CD4-positive, alpha-beta T cell treated with Interleukin-10 for 1 hour (primary cell): Measurements from ENCODE around the gene SNN.

Source experiments
- DNase-seq: peaks from one replicate; pipeline ENCODE4 v3.0.0-alpha.2; 2020

The SNN gene

GRCh38 chr16:11681976-11682654 lies 13.9 kb downstream of the SNN start:
- no peak for DNase-seq

DNA sequence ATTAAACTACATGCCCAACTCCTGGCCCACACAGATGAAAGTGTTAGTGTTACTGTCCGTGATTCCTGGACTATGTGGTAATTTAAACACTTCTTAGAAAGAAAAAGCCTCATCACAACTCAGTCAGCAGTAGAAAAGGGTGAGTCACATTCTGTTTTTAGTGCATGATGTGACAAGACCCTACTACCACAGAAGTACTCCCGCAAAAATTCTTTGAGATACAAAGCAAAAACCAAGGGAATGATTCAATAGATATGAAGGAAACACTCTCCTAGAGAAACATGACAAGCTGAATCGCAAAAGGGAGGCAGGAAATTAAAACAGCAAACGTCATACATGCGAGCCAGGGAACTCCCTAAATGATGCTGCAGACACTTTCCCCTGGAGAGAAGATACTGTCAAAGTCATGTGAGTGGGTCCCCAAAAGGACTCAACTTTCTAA lies 14.4 kb downstream of the SNN start:
- no peak for DNase-seq

GRCh38 chr16:11683145-11683544 lies 14.9 kb downstream of the SNN start:
- no peak for DNase-seq

DNA sequence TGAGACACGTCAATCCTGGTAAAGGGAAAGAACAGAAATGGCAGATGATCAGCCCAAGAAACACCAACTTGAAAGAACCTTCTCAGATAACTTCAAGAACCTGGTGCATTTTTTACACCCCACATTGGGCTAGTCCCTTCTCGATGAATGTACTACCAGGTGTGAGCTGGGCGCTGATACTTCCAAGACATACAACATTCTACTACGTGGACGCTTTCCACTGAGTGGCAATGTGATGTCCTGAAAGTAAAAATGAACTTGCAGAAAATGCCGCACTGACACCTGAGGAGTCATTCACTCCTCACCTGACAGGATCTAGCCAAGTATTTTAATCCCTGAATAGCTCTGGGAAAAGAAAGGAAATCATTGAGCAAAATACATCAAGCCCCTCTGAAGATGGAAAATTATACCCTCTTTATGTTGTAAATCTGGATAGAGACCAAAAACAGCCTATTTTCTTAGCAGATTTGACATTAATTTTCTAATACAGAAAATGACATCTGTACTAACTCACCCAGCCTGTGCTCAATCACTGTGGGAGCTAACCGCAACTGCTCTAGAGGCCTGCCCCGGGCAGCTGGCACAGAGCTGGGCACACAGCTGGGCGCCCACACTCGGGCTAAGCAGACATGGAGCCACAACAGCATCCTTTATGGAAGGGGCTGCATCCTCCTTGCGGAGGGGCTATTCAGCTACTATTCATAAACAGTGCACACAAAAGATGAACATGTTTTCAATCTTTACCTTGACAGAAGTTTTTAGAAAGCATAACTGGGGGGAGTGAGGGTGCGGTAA lies 16.2 kb downstream of the SNN start:
- no peak for DNase-seq

DNA sequence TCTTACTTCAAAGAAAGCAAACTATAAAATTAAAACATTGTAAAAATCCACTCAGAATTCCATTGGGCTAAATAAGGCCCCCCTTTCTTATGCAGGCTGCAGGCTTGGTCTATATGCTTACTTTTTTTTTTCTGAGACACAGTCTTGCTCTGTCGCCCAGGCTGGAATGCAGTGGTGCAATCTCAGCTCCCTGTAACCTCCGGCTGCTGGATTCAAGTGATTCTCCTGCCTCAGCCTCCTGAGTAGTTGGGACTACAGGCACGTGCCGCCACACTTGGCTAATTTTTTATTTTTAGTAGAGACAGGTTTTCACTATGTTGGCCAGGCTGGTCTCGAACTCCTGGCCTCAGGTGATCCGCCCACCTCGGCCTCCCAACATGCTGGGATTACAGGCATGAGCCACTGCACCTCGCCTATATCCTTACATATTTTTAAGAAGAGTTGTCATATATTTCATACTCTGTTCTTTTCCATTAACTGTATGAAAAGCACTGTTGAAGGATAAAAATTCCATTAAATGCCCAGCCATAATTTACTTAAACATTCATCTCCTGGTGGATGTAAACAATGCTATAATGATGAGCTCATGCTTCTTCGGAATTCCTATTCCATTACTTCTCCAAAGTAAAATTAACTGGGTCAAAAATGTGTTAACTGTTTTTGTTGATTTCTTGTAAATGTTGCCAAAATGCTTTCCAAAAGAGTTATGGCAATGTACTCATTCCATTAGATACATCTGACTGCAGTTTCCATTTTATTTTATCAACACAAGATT lies 17.8 kb downstream of the SNN start:
- DNase-seq: no peak

GRCh38 chr16:11686713-11687380 lies 18.6 kb downstream of the SNN start:
- no peak for DNase-seq

DNA sequence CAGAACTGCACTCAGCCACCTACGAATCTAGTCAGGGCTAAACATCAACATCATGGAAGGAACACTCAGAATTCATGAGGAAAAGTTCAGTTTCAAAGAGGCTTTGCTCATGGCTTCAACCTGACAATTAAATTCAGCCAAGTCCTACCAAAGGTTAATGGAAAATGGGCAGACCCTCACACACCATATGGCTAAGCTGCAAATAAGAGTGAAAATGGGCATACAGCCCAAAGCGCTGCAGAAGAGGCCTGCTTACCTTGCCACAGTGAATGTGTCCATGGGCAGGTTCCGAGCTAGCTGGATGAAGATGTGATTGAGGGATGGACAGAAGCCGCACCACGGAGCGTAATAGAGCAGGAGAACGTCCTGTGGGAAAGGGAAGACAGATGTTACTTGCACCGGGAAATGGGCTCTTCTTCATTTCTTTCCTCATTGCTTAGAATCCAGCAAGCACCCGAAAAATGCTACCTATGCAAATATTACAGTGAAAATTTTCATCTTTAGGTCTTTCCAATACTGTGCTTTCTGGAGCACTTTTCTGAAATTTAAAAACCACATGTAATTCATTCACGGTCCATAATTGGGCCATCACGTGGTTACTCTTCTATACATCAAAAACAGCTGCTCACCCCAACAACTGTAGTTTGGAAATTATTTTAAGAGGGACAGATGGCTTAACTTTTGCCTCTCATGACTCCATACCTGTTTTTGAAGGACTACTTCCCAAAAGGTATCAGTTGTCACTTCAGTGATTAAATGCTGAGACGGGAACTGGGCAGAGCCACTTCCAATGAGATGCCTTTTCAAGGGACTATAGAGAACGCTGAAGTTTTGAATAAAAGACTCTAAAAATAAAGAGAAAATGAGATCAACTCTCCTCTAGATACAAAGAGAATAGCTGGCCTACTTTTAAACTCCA lies 19.6 kb downstream of the SNN start:
- no peak for DNase-seq

DNA sequence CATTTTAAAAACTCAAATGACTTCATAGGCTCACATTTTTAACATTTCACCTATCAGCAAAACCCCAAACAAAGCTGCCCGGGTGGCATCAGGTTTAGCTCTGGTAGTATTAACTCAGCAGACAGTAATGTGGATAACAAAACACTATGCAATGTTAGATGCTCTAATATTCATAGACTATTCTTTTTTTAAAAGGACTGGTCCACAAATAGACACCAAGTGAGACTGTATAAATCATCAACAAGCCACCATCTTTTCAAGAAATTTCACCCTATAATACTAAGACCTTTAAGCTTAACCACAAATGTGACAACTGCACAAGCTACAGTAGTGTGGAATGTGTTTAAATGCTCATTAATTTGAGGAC lies 20.2 kb downstream of the SNN start:
- DNase-seq: no peak

- DNase-seq: no peak
These were observed 21.0 kb downstream of the SNN start for GRCh38 chr16:11689031-11689840.

DNA sequence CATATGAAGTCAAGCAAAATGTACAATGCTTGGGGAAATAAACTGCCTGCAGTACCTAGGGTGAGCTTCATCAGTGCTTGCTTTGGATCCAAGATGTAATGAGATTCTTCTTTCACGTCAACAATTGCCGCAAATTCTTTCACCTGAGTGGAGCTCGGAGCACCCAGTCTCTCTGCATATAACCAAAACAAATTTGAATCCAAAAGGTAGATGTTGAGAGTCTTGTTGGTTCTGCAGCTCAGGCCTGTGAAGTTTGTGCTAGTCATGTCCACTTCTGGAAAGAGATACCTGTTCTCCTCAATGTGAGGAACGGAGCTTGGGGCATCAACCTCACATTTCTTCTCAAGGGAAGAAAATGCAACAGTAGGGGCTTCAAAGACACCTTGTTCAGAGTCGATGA lies 23.0 kb downstream of the SNN start:
- no peak for DNase-seq

GRCh38 chr16:11691771-11692170 lies 23.5 kb downstream of the SNN start:
- DNase-seq: no peak

- no peak for DNase-seq
These were observed 23.9 kb downstream of the SNN start for GRCh38 chr16:11692171-11692570.

DNA sequence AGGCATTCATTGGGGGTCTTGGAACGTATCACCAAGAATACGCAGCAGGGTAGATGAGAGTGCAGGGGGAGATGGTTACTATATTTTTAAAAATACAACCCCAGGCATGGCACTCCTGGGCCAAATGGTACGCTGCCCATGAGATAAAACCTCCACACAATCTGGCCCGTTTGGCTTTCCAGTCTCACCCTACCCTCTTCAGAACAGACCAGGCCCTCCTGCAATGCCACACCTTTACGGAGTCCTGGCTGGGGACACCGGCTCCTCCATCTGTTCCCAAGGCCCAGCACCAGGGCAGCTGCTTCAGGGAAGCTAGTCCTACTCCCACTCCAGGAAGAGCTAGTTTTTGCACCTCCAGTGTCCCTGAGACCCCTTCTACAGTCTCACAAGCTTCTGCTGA lies 24.4 kb downstream of the SNN start:
- no peak for DNase-seq

GRCh38 chr16:11696266-11697012 lies 28.2 kb downstream of the SNN start:
- DNase-seq: no peak

DNA sequence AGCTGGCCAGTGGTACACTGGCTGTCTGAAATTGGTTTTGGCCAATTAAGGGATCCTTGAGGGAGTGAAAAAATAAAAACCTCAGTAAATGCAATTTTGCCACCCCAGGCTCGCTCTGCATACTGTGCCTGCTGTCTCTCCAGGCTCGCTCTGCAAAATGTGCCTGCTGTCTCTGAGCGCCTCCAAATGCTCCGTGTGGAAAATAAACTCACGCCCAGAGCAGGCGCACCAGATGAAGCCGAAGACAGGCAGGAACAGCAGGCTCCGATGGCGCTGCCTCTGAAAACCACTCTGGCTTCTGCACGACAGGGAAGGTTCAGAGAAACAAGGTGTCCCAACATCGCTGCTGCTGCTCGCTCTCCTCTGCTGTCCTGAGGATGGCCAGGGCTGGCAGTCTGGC lies 29.1 kb downstream of the SNN start:
- no peak for DNase-seq

GRCh38 chr16:11698271-11698689 lies 30.0 kb downstream of the SNN start:
- DNase-seq: peak; percentile 30

DNA sequence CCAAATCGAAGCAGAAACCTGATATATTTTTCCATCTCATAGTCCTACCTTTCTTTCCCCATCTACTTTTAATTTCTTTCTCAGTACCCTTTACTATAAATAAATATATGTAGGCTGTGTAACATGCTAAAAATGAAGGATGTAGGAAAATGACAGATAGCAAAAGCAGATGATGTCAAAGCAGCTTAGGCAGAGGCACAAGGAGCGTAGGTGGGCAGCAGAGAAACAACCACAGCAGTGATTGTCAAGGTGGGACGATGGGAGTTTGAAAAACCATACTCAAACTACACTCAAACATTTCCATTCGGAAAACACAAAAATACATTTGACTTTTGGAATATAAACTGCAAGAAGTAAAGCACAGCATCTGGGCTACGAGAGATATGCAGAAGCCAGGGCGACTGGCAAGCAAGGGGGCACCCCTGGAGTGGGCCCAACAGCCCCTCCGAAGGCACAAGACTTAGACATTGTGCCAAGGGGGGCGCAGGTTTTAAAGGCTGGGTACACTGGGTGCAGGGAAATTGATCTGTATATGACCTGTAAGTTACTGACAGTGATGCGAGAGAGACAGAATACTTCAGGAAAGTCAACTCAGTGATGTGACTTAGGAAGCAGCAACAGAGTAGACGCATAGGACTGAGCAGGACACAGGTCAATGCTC lies 31.1 kb downstream of the SNN start:
- no peak for DNase-seq

- no peak for DNase-seq
These were observed 32.2 kb downstream of the SNN start for GRCh38 chr16:11700264-11701029.
